Fibroblast of the aortic adventitia (primary cell): Measurements from ENCODE around the gene ENDOD1. TPM values are rescaled to one million over a fixed set of nuclear protein-coding genes. Genes with fewer than 3 reads are reported as not detected.
A peak's percentile ranks its signal among the peaks of the same experiment; 100 is the strongest.
"Not testable (repeated sequence)": the region's sequence is repeated elsewhere in the genome, so short reads cannot be mapped to it uniquely, and the experiment has no call there.

Experiments used
- DNase-seq: peaks from one replicate; pipeline ENCODE4 v3.0.0-alpha.2; 2010; ENCODE audit warnings: low read depth
- H3K4me3 ChIP-seq: 2 replicates; pipeline ENCODE4 v1.5.1; 2011; ENCODE audit warnings: low read depth, mild to moderate bottlenecking, control low read depth, low read length, moderate library complexity
- total RNA-seq: library from RNA; depleted of rRNA; stranded (reverse); fragments of >200 nt; gene quantifications from 2 replicates; pipeline ENCODE4 v1.2.3, GENCODE V29; 2012; ENCODE audit warnings: low replicate concordance
- TF ChIP-seq, protein P1 (sequence below): IDR thresholded peaks from 2 replicates; pipeline ENCODE4 v1.5.1; 2011; ENCODE audit warnings: mild to moderate bottlenecking, low read length, control low read depth, inconsistent platforms; ENCODE audit not compliant: insufficient read depth

ENDOD1 gene
- total RNA-seq, 1 donor, result 39.8 TPM

DNA sequence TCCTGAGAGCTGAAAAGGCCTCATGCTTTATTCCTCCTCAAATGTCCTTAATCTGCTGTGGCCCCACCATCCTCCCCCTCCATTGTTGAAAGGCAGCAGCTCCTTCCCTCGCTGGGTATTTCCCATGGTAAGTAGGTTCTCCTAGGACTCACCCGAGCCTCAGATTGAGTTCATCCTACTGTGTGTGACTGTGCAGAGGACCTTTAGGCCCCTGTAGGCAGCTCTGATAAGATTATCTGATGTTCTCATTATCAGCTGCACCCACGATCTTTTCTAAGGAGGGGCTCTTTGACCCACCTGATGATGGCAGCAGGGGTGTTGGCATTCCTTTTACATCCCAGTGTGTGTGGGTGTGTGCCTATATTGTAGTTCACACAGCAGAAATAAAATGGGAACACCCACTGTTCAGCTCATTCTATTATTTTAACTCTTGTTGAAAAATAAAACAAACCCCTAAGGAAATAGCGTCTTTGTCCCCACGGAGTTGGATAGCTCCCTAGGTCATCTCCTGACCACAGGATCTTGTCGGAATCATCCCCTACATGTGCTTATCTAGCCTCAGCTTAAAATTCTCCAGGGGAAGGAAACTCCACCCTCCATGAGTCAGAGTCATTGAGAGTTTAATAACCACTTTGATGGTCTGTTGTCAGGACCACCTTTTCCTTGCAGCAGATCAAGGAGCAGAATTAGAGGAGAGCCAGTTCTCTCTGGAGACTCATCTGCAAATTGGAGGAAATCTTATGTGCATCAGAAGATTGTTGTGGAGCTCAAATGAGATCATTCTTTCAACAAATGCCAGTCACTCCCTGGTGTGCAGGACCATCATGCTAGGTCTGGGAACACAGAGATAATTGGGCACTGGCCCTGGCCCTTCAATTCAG is 19.3 kb downstream of the ENDOD1 start:
- H3K4me3 ChIP-seq, result no peak overlapping the region
- TF ChIP-seq, protein P1, sequence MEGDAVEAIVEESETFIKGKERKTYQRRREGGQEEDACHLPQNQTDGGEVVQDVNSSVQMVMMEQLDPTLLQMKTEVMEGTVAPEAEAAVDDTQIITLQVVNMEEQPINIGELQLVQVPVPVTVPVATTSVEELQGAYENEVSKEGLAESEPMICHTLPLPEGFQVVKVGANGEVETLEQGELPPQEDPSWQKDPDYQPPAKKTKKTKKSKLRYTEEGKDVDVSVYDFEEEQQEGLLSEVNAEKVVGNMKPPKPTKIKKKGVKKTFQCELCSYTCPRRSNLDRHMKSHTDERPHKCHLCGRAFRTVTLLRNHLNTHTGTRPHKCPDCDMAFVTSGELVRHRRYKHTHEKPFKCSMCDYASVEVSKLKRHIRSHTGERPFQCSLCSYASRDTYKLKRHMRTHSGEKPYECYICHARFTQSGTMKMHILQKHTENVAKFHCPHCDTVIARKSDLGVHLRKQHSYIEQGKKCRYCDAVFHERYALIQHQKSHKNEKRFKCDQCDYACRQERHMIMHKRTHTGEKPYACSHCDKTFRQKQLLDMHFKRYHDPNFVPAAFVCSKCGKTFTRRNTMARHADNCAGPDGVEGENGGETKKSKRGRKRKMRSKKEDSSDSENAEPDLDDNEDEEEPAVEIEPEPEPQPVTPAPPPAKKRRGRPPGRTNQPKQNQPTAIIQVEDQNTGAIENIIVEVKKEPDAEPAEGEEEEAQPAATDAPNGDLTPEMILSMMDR, result no peak
- peak; percentile 61 for DNase-seq

DNA sequence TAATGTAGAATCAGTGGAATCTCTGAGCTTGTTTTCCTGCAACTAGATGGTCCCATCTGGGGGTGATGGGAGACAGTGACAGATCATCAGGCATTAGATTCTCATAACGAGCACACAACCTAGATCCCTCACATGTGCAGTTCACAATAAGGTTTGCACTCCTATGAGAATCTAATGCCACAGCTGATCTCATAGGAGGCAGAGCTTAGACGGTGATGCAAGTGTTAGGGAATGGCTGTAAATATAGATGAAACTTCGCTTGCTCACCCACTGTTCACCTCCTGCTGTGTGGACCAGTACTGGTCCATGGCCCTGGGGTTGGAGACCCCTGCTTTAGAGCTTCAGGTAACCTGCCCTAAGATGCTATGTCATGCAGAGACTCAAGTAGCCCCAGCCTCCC is 21.8 kb downstream of the ENDOD1 start:
- DNase-seq, H3K4me3 ChIP-seq: not testable (repeated sequence)

DNA sequence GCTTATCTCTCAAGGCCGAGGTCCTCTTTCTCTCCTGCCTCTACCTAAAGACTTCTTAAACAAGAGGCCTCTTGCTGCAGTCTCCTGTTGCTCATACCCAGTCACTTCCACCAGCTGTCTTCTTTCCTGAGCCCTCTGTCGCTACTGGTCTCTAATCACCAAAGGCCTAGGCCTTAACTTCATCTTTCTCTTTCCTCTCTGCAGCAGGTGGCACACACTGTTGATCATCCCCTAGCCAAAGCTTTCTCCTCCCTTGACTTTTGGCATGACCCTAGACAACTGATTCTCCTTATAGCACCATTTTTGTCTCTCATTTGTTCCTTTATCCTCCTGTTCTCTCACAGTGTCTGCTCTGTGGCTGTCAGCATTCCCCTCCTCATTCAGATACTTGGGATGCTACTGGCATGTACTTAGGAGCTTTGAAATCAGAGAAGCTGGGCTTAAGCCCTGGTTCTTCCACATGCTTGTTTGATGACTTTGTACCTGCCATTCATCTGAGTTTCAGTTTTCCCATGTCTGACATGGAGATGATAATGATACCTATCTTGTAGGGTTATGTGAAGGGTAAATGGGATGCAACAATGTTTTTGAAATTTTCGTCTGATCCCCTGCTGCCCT is 22.4 kb downstream of the ENDOD1 start:
- TF ChIP-seq, protein P1, result no peak
- DNase-seq, result no peak
- H3K4me3 ChIP-seq, result no peak overlapping the region

DNA sequence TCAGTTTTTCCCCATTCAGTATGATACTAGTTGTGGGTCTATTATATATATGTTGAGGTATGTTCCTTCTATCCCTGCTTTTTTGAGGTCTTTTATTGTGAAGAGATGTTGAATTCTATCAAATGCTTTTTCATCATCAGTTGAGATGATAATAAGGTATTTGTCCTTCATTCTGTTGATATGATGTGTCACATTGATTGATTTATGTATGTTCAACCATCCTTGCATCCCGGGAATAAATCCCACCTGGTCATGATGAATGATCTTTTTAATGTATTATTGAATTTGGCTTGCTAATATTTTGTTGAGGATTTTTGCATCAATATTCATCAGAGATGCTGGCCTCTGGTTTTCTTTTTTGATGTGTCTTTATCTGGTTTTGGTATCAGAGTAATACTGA is 26.0 kb downstream of the ENDOD1 start:
- TF ChIP-seq, protein P1, result no peak
- DNase-seq, result no peak
- no peak overlapping the region for H3K4me3 ChIP-seq

DNA sequence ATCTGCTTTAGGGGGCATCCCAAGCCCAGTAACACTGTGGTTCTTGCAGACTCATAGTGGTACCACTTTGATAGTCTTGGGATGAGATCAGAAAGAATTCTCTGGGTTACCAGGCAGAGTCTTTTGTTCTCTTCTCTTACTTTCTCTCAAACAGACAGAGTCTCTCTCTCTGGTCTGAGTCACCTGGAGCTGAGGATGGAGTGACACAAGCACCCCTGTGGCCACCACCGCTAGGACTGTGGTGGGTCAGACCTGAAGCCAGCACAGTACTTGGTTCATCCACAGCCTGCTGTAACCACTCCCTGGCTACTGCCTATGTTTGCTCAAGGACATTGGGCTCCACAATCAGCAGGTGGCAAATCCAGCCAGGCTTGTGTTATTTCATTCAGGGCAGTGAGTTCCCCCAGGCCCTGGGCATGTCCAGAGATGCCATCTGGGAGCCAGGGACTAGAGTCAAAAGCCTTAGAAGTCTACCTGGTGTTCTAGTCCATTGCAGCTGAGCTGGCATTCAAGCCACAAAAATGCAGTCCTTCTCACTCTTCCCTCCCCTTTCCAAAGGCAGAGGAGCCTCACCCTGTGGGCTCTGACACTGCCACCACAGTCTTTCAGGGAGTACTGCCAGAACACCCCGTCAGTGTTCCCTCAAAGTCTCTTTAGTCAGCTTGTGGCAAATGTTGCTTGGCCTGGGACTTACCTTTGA is 29.9 kb downstream of the ENDOD1 start:
- DNase-seq, result no peak
- H3K4me3 ChIP-seq, result no peak overlapping the region
- TF ChIP-seq, protein P1, result no peak

DNA sequence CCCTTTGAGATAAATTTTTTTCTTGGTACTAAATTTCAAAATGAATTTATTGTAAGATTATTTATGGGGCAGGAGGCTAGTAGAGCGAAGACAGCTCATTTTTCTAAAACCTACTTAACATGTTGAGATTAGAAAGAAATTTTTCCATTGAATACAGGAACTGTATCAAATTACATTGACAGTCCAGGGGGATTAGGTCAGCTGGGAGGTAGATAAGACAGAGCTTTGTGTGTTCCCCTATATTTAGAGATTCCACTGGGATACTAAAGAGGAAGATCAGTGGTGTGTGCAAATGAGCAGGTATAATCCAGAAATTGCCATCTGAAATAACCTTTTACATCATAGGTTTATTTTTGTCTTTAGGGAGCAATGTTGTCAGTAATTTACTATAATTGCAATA is 32.1 kb downstream of the ENDOD1 start:
- no peak overlapping the region for H3K4me3 ChIP-seq
- DNase-seq, result no peak
- TF ChIP-seq, protein P1, result no peak

DNA sequence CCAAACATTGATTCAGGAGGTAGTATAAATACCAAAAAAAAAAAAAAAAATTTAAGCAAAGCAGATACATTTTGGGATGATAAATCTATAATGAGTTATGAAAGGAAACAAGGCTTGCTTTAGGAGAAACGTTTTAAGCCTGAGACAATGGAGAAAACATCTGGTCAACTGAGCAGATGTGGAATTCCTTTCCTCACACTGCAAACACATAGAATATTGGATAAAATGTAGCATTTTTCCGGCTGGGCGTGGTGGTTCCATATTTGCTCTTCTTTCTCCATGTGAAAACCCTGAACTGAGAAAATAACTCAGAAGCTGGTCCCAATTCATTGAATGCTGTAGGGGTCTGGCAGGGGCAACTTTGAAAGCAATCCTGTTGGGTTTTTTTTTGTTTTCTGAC is 33.9 kb downstream of the ENDOD1 start:
- no peak overlapping the region for H3K4me3 ChIP-seq
- TF ChIP-seq, protein P1, result no peak
- no peak for DNase-seq
